Ovary (tissue), 9 donors: Measurements from ENCODE around the gene HDAC5. TPM values are rescaled to one million over a fixed set of nuclear protein-coding genes. Genes with fewer than 3 reads are reported as not detected.
A peak's percentile ranks its signal among the peaks of the same experiment; 100 is the strongest.

Experiments
- DNase-seq, 5 donors: peaks; one replicate each; pipeline ENCODE4 v3.0.0-alpha.2; 2019 to 2020
- H3K27ac ChIP-seq, 2 donors: fragments of 200-600 bp; one replicate each; pipeline versions ENCODE4 v1.5.1 to v1.8.0; 2019 to 2022
- H3K27me3 ChIP-seq: fragments of 200-600 bp; one replicate; pipeline ENCODE4 v1.8.0; 2022
- H3K36me3 ChIP-seq: fragments of 200-600 bp; sonication (generic); one replicate; pipeline ENCODE4 v1.5.1; 2019
- H3K4me1 ChIP-seq: one replicate; pipeline ENCODE4 v1.8.1; 2013; ENCODE audit warnings: mild to moderate bottlenecking, moderate library complexity; ENCODE audit not compliant: insufficient read depth
- H3K4me3 ChIP-seq: fragments of 200-600 bp; sonication (generic); one replicate; pipeline ENCODE4 v1.5.1; 2017
- H3K9me3 ChIP-seq, 2 donors: fragments of 200-600 bp in 1 of 2; sonication (generic) in 1 of 2; one replicate each; pipeline versions ENCODE4 v1.5.1 to v1.8.1; 2013 to 2019; ENCODE audit warnings: mild to moderate bottlenecking in 1 of 2, moderate library complexity in 1 of 2
- EP300 ChIP-seq: sonication (generic); formaldehyde crosslinking; IDR thresholded peaks from one replicate; pipeline ENCODE4 v1.6.1; 2017; ENCODE audit warnings: antibody characterized with exemption
- POLR2A ChIP-seq: fragments of 450-650 bp; IDR thresholded peaks from one replicate; pipeline ENCODE4 v1.6.1; 2017; ENCODE audit warnings: antibody characterized with exemption, mild to moderate bottlenecking, moderate library complexity
- WGBS, 3 donors: extraction: QIAGEN DNeasy Blood & Tissue Kit in 1 of 3; methylation state at CpG; one replicate each; pipeline versions ENCODE4 v1.1.5 to v1.1.7; 2013 to 2017; 5-methylcytosine and 5-hydroxymethylcytosine counted together
- intact Hi-C, 4 donors: fragments of 100-400 bp; cut with DNase I; formaldehyde crosslinking; loops; one replicate each; pipeline versions ENCODE4 v1.11.0 to v1.15.1; 2022 to 2023
- polyA plus RNA-seq, 2 donors: library from polyadenylated mRNA; stranded (reverse); fragments of 200-250 nt in 1 of 2; fragments of 350-450 nt in 1 of 2; fragmentation: Illumina TruSeq in 1 of 2; extraction: RNeasy Lipid Tissue Mini Kit (QIAGEN cat#74804) in 1 of 2; gene quantifications; one replicate each; pipeline ENCODE4 v1.2.3, GENCODE V29; 2013 to 2014
- total RNA-seq, 7 donors: library from RNA; depleted of rRNA in 2 of 7; stranded (reverse); fragments of >200 nt in 2 of 7; fragmentation: NEBNext Ultra II Directional in 3 of 7; extraction: Animal tissue kit (Norgen Biotek cat#: 25700) in 3 of 7; gene quantifications; one replicate each; pipeline versions ENCODE4 v1.1.0 to v1.2.4, GENCODE V29; 2016 to 2023
- TF ChIP-seq, protein P1 (sequence below), 3 donors: fragments of 450-650 bp in 2 of 3; fragments of 200-600 bp in 1 of 3; IDR thresholded peaks; one replicate each; pipeline versions ENCODE4 v1.5.1 to v1.8.0; 2016 to 2022; ENCODE audit warnings: antibody characterized with exemption in 3 of 3, mild to moderate bottlenecking in 1 of 3
- donor health status: DM: no; HTN: no; CAD: no; lungs with moderate emphysema.
- donor health status: DM: no; HTN: no; CAD: no.
- donor health status: Bipolar disorder and iron deficiency.
- donor health status: DM: yes; HTN: yes; CAD: no.
- donor health status: DM: no; HTN: no; CAD: no.
- donor health status: DM: yes; HTN: yes; CAD: no.

HDAC5 gene
- total and polyA plus RNA-seq, 9 donors: 11.4 to 97.6 (median 67.2) TPM

DNA sequence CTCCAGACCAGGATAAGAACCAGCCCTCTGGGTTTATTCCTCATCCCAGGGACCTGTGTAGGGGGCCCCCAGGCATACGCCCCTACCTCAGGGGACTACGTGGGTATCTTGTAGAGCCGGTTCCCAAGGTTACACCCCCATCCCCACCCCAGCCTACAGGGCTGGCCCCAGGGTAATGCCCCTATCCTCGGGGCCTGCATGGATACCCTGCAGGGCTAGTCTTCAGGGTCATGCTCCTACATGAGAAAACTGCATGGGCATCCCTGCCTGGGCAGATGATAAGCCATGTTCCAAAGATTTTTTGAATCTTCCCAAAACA lies 14.2 kb downstream of the HDAC5 start:
- intact Hi-C loops: loop anchor here in 2 of 4 donors (5.0 kb wide), 1 partner anchor 37 kb away; the partner anchor contains the start of gene G6PC3 (in 2 of the 2)
- Histone ChIP-seq H3K36me3 (no peaks in the 10 kb centered on the region), H3K4me3 (no peak overlapping the region), H3K4me1 (peaks cover 47% of the 10 kb centered on the region), H3K9me3 (no peaks in the 10 kb centered on the region), H3K27me3 (no peaks in the 10 kb centered on the region), H3K27ac (peak overlapping the region; percentile 74 to 85)
- no peak for DNase-seq
- 32 to 38% (median 37%) methylated on average over 4 of the region's 4 CpGs for WGBS, 3 donors
- TF ChIP-seq POLR2A (no peak), EP300 (no peak)
- TF ChIP-seq, protein P1, sequence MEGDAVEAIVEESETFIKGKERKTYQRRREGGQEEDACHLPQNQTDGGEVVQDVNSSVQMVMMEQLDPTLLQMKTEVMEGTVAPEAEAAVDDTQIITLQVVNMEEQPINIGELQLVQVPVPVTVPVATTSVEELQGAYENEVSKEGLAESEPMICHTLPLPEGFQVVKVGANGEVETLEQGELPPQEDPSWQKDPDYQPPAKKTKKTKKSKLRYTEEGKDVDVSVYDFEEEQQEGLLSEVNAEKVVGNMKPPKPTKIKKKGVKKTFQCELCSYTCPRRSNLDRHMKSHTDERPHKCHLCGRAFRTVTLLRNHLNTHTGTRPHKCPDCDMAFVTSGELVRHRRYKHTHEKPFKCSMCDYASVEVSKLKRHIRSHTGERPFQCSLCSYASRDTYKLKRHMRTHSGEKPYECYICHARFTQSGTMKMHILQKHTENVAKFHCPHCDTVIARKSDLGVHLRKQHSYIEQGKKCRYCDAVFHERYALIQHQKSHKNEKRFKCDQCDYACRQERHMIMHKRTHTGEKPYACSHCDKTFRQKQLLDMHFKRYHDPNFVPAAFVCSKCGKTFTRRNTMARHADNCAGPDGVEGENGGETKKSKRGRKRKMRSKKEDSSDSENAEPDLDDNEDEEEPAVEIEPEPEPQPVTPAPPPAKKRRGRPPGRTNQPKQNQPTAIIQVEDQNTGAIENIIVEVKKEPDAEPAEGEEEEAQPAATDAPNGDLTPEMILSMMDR (IDR thresholded peaks at IDR 0.05): no peak

DNA sequence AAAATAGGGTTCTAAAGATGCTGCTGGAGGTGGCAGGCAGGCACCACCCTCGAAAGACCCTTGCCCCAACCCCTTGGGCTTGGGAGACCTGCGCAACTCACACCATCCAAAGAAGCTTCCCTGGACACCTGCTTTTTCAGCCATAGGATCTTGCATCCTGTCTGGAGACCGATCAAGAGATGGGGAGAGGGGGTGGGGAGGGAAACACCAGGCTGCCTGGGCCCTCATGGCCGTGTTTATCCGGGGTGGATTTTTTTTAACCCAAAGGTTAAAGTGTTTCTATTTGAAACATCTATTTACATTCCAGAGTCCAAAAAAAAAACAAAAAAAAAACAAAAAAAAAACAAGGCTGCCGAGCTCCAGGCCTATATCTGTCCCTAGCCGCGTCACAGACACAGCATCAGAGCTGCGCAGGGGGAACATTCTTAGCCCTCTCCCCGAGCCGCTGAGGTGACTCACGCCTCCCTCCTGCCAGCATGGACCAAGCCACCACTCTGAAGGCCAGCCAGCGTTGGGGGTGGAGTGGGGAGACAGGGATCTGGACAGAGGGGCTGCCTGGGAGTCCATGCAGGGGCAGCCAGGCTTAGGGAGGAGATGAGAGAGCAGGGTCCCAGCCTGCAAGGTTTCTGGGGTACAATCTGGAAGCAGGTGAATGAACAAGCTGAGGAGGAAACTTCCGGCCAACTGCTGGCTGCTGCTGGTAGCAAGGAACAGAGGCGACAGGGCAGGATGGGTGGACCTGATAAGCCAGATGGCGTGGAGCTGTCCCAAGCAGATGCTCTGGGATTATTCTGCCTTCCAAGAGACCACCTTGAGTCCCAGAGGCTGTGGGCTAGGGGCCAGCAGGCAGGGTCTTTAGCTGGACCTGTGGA lies 14.8 kb downstream of the HDAC5 start:
- intact Hi-C loops: loop anchor here in 2 of 4 donors (5.0 kb wide), 1 partner anchor 36 kb away; the partner anchor contains the start of gene G6PC3 (in 2 of the 2)
- Histone ChIP-seq H3K4me1 (peaks cover 47% of the 10 kb centered on the region), H3K9me3 (no peaks in the 10 kb centered on the region), H3K4me3 (no peak overlapping the region), H3K27me3 (no peaks in the 10 kb centered on the region), H3K27ac (peak overlapping the region; percentile 76 to 85), H3K36me3 (no peaks in the 10 kb centered on the region)
- TF ChIP-seq, protein P1 (IDR thresholded peaks at IDR 0.05): no peak
- TF ChIP-seq POLR2A (no peak), EP300 (peak; percentile 11)
- DNase-seq: peak; percentile 92 to 98 (median 96)
- 18 to 22% (median 18%) methylated on average over 15 to 16 of the region's 16 CpGs for WGBS, 3 donors

DNA sequence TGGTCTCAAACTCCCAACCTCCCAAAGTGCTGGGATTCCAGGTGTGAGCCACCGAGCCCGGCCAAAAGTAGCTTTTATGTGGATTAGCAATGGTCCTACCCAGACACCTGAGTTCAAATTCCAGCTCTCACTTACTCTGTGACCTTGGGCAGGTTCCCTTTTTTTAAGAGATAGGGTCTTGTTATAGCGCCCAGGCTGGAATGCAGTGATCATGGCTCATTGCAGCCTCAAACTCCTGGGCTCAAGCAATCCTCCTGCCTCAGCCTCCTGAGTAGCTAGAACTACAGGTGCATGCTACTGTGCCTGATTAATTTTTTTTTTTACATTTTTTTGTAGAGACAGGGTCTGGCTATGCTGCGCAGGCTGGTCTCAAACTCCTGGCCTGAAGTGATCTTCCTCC lies 16.6 kb downstream of the HDAC5 start:
- H3K27me3 ChIP-seq: no peaks in the 10 kb centered on the region
- H3K4me3 ChIP-seq: no peak overlapping the region
- intact Hi-C loops: loop anchor here in 2 of 4 donors (5.0 kb wide), 1 partner anchor 34 kb away; the partner anchor contains the start of gene G6PC3 (in 2 of the 2)
- TF ChIP-seq, protein P1 (IDR thresholded peaks at IDR 0.05): no peak
- TF ChIP-seq EP300 (no peak), POLR2A (no peak)
- H3K36me3 ChIP-seq: no peaks in the 10 kb centered on the region
- H3K9me3 ChIP-seq: no peaks in the 10 kb centered on the region
- 90 to 96% (median 96%) methylated on average over 4 of the region's 4 CpGs for WGBS, 3 donors
- H3K27ac ChIP-seq: no peak overlapping the region
- H3K4me1 ChIP-seq: peaks cover 42% of the 10 kb centered on the region
- no peak for DNase-seq

DNA sequence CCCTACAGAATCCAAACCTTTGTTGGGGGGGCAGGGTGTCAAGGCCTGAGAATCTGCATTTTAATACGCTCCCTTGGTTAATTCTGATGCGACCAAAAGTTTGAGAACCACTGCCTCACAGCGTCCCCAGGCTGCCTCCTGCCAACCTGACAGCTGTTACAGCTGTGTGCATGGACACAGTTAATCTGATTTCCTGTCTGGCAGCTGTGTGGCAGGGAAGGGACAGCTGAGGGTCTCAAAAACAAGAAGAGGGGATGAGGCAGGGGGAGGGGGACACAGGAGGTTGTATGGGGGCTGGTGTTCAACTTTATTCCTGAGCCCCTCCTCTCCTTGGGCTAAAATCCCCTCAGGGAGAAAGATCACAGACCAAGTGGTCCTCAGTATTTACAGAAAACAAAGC lies 17.5 kb downstream of the HDAC5 start:
- Histone ChIP-seq H3K36me3 (no peaks in the 10 kb centered on the region), H3K27ac (no peak overlapping the region), H3K9me3 (no peaks in the 10 kb centered on the region), H3K4me3 (no peak overlapping the region), H3K27me3 (no peaks in the 10 kb centered on the region), H3K4me1 (peaks cover 37% of the 10 kb centered on the region)
- no peak for DNase-seq
- intact Hi-C loops: loop anchor here in 2 of 4 donors (5.0 kb wide), 1 partner anchor 34 kb away; the partner anchor contains the start of gene G6PC3 (in 2 of the 2)
- TF ChIP-seq EP300 (no peak), POLR2A (no peak)
- TF ChIP-seq, protein P1 (IDR thresholded peaks at IDR 0.05): no peak
- 37 to 82% (median 52%) methylated on average over 3 of the region's 3 CpGs for WGBS, 3 donors
